ENCODE results near the gene KDF1.

KDF1 gene, protein sequence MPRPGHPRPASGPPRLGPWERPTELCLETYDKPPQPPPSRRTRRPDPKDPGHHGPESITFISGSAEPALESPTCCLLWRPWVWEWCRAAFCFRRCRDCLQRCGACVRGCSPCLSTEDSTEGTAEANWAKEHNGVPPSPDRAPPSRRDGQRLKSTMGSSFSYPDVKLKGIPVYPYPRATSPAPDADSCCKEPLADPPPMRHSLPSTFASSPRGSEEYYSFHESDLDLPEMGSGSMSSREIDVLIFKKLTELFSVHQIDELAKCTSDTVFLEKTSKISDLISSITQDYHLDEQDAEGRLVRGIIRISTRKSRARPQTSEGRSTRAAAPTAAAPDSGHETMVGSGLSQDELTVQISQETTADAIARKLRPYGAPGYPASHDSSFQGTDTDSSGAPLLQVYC

DNA sequence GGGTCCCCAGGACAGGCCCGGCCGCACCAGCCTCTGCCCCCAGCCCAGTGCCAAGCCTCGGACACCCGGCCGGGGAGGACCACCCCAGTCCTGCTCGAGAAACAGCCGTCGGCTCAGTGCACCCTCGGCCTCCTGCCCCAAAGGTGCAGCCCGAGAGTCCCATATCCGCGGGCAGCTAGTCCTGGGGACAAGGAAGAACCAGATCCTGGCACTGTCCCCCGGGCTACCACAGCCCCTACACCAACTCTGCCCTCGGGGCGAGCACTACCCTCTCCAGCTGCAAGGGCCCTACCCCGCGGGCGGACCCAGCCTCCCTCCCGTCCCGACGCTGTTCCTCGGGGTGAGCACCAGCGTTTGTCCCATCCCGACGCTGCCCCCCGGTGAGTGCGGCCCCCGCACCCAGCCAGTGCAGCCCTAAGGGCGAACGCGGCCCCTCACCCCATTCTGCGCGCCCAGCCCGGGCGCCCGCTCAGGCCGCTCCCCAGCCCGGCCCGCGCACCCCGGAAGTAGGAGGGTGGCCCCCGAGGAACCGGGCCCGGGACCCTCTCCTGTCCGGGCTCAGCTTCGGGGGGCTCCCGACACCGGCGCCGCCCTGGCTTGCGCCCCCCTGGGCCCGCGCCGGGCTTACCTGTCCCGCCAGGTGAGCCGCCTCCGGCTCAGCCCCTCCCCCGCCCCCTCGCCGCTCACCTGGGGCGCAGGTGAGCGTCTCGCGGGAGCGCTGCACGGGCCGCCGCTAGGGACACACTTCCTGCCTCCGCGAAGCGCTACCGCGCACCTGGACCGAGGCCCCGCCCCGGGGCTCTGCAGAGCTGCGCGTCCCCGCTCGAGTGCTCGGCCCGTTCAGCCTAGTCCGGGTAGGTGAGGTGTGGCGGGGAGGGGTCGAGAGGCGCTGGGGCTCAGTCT, at the start of gene KDF1:
KDF1 (minus strand) TSS at position 747 of the 903 bp plus-strand sequence. CDS start 8,088 bp downstream, outside the sequence.
- FAIRE-seq: no peak

DNA sequence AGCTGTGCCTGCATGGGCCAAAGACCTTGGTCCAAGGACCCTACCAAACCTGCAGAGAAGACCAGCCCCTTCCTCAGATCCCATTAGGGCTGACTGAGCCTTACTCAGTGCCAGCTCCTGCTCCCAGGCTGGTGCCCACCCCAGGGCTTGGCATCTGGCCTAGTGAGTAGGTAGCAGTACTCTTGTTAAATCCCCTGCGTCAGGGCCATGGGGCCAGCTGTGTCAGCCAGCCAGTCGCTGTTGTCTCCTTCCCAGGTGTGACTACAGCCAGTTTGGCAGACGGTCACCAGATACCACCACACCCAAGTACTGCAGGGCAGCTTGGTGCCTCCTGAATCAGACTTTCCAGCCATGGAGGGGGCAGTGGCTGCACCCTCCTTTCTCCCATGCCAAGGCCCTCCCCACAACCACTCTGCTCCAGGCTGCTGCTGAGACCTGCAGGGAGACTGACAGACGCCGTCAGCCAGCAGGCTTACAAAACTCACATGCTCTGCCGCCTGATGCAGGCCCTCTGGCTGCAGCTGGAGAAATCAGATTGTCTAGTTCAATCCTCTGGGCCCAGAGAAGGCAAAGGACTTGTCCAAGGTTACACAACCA, 49.4 kb upstream of the KDF1 start:
- FAIRE-seq (no peak), DNase-seq (ENCODE audit: extremely low spot score, insufficient read length, low read depth) (no peak)

More for the DNA sequence above, at the start of gene KDF1:
- DNase-seq (ENCODE audit: extremely low spot score, insufficient read length, low read depth): no peak

DNA sequence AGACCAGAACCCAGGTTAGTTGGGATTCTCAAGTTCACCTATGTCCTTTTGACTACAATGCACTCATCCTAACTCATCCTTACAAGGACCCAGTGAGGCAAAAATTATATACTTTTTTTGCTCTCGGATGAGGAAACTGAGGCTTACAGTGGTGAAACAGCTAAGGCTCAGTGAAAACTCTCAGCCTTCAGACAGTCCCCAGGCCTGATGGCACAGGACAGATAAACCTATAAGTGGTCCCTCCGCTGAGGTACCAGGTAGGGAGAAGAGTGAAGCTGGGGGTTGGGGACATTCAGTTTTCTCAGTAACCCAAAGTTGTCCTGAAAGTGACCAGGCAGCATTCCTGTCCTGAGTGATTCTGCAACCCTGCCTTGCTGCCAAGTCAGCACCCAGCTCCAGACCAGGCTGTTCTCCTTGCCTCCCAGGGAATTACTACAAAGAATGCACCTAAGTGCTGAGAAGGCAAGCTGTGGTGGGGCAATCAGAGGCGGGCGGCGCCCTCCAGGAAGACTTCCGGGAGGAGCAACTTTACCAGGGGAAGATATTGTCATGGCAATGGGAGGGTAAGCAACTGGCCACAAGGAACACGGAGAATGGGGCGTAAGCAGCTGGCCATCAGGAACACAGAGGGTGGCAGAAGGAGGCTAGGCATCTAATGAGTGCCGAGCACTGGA, 47.8 kb upstream of the KDF1 start:
- DNase-seq (ENCODE audit: extremely low spot score, insufficient read length, low read depth): no peak
- FAIRE-seq: no peak

DNA sequence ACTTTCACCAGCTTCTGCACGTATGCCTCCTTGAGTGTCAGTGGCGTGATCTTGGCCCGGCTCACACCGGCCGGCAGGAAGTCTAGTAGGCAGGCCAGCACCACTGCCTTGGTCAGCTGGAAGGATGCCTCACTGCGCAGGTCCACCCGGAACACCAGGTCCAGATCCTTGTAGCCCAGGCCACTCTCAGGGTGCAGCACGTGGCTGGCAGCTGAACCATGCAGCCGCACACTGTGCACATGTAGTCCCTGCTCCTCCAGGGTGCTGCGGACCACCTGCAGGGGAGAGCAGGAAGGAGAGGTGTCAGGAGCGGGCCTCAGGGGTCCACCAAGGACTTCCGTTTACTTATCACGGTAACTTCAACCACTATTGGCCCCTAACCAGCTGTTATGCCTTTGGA, 46.4 kb upstream of the KDF1 start:
- no peak for DNase-seq (ENCODE audit: extremely low spot score, insufficient read length, low read depth)
- no peak for FAIRE-seq

DNA sequence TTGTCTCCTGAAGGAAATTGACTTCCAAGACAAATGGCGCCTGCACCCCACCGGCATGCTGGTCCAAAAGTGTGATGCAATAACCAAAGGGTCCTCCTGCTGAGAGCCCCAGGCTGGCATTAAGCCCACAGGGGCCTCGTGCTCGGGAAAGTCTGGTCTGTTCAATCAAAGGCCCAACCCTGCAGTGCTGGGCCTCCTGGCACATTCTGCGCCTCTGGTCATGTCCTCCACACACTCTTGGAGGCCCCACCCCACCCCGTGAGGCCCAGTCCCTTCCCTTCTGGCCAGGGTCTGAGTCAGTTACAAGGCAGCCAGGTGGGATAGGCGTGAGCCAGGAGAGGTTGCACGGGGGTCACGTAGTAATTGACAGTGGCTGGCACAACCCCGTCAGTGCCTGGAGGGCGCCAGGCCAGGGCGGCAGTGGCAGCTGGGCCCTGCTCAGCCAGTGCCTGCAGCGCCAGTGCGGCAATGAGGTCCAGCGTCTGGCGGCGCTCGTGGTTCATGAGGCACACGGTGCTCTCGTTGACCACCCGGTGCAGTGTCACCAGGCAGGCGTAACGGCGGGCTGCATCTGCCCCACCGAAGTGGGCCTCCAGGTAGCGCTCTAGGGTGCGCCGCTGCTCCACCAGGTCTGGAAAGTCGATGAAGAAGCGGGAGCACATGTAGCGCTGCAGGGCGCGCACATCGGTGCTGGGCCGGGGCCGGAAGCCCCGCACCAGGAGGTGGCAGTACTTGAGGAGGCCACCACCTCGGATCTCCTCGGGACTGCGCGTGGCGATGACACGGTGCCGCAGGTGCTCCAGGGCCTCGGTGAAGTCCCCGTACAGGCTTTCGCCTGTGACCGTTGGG, 45.6 kb upstream of the KDF1 start:
- FAIRE-seq: no peak
- DNase-seq (ENCODE audit: extremely low spot score, insufficient read length, low read depth): no peak

DNA sequence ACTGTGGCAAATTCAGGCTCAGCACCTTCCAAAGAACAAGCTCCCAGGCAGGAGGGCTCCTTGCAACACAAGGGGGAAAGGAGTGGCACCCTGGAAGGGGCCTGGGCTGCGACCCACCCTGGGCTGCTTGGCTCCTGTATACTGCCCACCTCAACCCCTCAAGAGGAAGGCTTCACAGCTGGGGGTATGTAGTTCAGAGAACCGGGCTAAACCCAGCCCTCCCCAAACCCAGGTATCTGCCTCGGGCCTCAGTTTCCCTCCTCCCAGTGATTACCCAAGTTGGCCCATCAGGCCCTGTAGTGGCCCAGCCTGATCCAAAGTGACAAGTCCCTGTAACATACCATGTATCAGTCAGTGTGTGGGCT, 44.9 kb upstream of the KDF1 start:
- FAIRE-seq (no peak), DNase-seq (ENCODE audit: extremely low spot score, insufficient read length, low read depth) (no peak)

DNA sequence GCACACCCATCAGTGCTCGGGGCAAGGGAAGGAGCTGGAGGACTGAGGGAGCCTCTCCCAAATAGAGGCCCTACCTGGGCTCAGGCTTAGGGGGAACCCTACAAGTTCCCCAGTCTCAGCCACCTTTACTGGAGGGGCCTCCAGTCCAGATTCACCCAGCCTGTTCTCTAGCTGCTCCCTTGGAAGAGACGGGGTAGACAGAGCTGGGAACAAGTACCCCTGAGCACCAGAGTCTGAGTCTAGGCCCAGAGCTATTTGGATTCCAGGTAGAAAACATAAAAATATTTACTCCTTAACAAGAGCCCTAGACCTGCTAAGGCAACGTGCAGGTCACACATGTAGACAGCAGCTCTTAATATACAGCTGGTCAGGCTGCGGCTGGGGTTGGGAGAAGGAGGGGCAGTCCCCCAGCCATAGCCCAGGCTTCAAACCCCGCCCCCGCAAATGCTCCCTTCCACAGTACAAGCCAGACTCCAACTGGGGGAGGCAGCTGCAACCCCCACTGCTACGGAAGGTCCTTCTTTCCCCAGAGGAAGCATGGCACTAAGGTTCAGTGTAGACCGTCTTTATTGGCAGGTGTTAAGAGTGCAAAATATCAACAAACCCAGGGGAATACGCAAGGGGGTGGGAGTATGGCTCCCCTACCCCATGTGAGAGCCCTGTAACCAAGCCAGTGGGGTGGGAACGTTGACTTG, 44.4 kb upstream of the KDF1 start:
- FAIRE-seq (no peak), DNase-seq (ENCODE audit: extremely low spot score, insufficient read length, low read depth) (no peak)

DNA sequence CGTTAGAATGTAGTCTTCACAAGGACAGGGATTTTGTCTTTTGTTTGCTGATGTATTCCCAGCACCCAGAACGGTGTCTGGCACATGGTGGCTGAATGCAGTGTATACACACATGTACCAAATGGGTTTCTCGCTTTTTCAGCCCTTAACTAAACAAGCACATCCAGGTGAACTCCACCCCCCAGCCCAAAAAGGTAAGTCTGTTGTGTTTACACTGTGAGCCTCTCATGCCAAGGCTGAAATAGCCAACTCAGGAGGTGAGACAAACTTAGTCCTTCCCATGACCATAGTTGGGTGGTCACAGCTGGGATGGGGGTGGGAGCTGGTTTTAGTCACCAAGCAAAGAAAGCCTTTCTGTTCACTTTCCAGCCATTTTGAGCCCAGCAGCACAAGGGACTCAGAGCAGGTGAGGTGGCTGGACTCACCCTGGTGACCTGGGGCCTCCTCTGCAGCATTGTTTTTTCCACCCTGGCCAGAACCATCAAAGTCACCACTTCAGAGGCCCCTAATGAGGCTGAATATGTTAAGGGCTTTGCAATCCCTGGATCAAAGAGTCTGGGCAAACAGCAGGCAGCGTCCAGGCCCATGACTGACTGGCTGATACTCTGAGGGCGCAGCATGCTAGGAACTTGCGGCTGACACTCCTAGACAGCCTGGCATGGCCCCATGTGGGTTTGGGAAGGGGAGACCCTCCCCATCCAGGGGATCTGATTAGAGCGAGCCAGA, 43.6 kb upstream of the KDF1 start:
- FAIRE-seq: no peak
- DNase-seq (ENCODE audit: extremely low spot score, insufficient read length, low read depth): no peak

DNA sequence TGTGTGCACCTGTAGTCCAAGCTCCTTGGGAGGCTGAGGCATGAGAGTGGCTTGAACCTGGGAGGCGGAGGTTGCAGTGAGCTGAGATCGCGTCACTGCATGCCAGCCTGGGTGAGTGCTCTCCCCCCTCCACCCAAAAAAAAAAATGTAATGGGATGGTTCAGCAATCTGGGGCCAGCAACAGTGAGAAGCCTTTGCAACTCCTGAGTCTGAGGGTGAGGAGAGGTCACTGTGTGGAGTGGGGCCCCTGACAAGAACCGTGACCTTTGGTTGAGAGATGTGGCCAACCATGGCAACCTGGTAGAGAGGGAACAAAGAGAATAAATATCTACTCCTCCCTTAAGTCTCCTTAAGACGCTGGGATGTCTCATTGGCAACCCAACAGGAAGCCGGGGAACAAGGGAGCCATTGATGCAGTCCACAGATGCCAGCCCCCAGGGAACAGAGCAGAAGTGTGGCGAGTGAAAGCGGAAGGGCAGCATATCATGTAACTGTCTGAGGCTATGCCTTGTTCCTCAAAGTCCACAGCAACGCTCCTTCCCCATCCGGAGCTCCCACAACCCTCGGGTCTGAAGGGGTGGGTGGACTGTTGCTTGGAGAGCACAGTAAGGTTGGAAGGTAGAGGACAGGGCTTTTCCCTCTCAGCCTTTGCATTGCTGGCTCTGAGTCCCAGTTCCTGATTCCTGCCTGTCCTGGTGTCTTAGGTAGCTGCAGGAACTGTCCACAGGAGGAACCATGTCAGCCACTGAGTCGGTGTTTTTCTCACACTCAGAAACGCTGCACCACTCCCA, 41.5 kb upstream of the KDF1 start:
- FAIRE-seq (peak; percentile 80), DNase-seq (ENCODE audit: extremely low spot score, insufficient read length, low read depth) (no peak)

DNA sequence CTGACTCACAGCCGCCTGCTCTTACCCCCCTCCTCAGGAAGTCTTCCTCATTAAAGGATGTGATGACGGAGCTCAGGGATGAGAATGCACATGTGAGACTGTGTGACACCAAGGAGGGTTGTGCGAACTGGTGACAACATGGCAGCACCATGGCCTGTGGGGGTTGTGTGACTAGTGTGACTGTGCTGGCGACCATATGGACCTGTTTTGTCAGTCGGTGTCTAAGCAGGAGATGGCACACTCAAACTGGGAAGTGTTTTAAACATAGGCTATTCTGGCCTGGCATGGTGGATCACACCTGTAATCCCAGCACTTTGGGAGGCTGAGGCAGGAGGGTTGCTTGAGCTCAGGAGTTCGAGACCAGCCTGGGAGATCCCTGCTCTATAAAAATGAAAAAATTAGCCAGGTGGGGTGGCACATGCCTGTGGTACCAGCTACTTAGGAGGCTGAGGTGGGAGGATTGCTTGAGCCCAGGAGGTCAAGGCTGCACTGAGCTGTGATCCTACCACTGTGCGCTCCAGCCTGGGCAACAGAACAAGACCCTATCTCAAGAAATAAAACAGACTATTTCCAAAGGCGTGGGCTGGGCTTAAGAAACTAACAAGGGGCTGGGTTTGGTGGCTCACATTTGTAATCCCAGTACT, 40.7 kb upstream of the KDF1 start:
- FAIRE-seq (no peak), DNase-seq (ENCODE audit: extremely low spot score, insufficient read length, low read depth) (no peak)

DNA sequence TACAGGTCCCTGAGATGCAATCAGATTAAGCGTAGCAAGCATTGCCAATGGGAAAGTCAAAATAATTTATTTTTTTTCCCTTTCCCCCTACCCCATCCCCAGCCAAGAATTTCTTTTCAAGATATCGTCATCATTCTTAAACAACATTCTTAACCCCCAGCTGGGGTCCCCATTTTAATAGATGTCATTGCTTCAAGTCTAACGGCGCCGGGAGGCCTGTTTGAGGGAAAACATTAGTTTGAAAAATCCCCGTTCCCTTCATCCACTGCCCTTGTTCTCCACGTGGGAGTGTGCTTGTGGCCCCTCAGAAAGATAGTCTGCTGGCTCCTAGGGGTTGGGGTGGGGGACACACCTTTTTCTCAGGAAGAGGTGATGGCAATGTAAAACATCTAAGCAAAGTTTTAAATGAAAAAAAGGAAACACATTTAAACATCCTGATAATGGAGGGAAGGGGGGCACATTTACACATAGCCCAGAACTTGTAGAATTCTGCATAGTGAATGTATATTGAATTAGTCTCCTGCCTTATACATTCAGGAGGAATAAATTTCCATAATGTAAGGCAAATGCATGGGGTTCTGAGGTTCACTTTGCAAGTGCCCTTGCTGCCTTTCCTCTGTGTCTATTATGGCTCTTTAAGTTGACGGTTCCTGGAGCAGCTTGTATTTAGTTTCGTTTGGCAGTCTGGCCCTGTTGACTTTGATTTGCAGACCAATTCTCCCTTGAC, 40.0 kb upstream of the KDF1 start:
- DNase-seq (ENCODE audit: extremely low spot score, insufficient read length, low read depth) (no peak), FAIRE-seq (no peak)

DNA sequence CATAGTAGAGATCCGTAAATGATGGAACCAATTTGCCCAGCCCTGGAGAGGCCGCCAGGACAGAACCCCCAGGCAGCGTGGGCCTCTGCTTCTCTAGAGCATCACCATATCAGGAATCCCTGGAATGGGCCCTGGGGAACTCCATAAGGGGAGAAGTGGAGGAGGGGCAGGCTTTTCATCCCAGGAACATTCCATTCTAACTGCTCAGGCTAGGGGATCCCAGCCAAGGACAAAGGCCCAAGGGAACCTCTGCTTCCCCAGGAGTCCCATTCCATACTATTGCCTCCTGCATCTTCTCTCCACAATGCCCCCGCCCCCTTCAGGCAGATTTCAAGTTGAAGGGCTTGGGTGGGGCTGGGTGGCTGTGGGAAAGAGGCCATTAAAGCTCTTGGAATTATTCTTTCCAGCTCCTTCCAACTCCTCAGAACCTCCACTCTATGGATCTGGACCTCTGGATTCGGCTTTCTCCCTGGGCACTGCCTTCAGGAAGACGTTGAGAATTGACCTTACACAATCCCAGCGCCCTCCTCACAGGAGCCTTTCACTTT, 39.2 kb upstream of the KDF1 start:
- DNase-seq (ENCODE audit: extremely low spot score, insufficient read length, low read depth) (no peak), FAIRE-seq (no peak)

DNA sequence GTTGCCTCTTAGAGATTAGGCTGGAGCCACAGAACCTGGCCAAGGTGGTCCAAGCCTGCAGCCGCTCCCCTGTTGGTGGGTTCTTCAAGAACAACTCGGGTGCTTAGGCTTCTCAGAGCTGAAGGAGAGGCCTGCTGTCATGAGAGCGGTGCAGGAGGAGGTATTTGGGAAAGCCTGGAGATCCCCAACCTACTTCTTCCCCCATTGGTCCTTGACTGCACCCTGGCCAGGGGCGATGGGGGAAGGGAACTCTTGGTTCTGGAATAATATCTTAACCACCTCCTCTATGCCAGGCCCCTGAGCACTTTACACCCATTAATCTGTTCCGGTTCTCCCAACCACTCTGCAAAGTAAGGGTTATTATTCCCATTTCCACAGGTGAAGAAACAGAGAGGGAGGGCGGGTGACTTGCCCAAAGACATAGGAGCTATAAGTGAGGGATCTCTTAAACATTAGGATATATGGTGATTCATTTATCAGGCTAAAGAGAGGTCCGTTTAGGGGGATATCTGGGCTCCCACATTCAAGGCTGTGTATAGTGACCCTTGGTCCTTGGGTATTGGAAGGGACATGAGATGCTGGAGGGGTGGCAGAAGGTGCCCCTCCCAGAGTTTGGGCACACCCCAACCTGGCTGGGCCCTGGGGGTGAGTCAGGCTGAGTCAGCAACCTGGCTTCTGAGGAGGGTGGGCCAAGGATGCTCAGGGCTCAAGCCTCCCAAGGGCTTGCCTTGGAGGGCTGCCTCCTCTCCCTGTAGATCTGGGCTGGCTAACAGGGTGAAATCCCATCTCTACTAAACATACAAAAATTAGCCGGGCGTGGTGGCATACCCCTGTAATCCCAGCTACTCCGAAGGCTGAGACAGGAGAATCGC, 38.4 kb upstream of the KDF1 start:
- FAIRE-seq (no peak), DNase-seq (ENCODE audit: extremely low spot score, insufficient read length, low read depth) (no peak)

DNA sequence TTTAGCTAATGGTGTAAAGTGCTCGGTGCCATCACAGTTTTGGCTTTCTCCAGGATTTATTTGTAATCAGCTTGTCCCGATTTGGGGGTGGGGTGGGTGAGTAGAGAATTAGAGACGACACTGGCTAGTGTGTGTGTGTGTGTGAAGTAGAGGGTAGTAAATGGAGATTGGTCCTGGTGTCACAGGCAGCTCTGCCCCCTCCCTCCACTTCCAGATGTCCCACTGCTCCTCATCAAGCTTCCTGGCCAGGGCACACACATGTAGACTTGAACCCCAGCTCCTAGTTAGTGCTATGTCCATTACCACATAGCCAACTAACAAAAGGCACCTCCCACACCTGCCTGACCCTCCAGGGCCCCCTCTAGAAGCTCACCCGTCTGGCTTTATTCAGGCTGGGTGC, 36.4 kb upstream of the KDF1 start:
- FAIRE-seq: no peak
- DNase-seq (ENCODE audit: extremely low spot score, insufficient read length, low read depth): no peak

DNA sequence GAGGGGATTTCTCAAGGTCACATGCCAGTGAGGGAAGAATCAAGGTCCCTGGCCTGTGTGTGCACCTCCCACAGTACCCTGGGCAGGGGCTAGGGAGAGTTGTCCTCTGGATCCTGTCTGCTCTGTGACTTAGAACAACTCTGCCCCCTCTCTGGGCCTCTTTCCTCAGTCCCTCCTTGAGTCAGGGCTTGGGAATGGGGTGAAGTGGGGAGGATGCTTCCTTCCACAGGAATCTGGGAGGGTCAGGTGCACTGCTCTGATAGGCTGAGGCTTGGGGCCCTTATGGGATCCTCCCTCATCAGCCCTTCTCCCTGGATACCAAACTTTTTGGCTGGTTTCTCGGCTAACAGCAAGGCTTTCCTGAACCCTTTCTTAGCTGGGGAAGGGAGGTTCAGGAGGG, 35.8 kb upstream of the KDF1 start:
- DNase-seq (ENCODE audit: extremely low spot score, insufficient read length, low read depth) (no peak), FAIRE-seq (no peak)

Measured in GM18507 (cell line).